BE2C (cell line): ENCODE measurements around the gene INAFM1.
"Not testable (repeated sequence)": the region's sequence is repeated elsewhere in the genome, so short reads cannot be mapped to it uniquely, and the experiment has no call there.

Source experiments
- DNase-seq: peaks from one replicate; pipeline ENCODE4 v3.0.0-alpha.2; 2020
- H3K27me3 ChIP-seq: fragments of 250-450 bp; sonication (Bioruptor Pico); 2 replicates; pipeline ENCODE4 v1.5.1; 2020; ENCODE audit warnings: mild to moderate bottlenecking
- H3K36me3 ChIP-seq: fragments of 250-450 bp; sonication (Bioruptor Pico); 2 replicates; pipeline ENCODE4 v1.5.1; 2020; ENCODE audit warnings: mild to moderate bottlenecking
- H3K4me1 ChIP-seq: fragments of 250-450 bp; sonication (Bioruptor Pico); 2 replicates; pipeline ENCODE4 v1.5.1; 2020
- H3K4me3 ChIP-seq: 2 replicates; pipeline ENCODE4 v1.5.1; 2011; ENCODE audit warnings: low read depth, low read length
- H3K9me3 ChIP-seq: fragments of 250-450 bp; sonication (Bioruptor Pico); 2 replicates; pipeline ENCODE4 v1.5.1; 2020
- CTCF ChIP-seq: IDR thresholded peaks from 2 replicates; pipeline ENCODE4 v1.5.1; 2012; ENCODE audit warnings: mild to moderate bottlenecking, low read depth, low read length

The INAFM1 gene

DNA sequence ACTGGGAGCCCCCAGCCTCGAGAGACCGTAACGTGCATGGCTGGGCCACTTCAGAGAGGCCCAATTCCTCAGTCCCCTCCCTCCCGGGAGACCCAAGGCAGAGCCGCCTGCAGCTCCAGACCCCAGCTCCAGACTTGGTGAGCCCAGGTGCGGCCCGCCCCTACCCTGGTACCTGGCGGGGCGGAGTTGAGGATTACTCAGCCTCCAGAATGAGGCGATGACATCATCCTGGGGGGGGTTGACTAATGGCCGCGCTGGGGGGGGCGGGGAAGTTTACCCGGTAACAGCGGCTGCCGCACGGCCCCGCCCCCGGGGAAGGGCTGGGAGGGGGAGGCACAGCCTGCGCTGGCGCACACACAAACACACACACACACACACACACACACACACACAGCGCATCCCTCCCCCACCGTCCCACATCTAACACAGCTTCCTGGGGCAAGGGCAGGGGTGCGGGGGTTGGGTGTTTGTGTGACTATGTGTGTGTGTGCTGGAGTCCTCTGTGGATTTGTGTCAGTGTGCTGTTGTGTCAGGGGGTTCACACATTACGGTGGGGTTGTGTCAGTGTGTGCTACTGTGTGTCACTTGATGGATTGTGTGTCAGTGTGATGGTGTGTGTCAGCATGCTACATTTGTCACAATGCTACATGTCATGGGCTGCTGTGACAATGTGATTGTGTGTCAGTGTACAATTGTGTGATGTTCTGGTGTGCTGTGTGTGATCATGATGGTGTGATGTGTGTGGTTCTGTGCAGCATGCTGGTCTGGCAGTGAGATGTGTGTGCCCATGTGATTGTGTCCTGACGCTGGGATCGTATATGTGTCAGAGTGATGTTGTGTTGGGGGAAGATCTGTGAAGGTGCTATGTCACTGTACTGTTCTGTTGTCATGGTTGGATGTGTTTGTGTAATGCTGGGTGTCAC lies 33.4 kb upstream of the INAFM1 start:
- no peak for TF ChIP-seq CTCF
- Histone ChIP-seq H3K36me3 (no peaks in the 10 kb centered on the region), H3K4me1 (peaks cover 14% of the 10 kb centered on the region), H3K27me3 (no peaks in the 10 kb centered on the region), H3K9me3 (no peaks in the 10 kb centered on the region), H3K4me3 (peak overlapping the region; percentile 14)
- peak; percentile 78 for DNase-seq

DNA sequence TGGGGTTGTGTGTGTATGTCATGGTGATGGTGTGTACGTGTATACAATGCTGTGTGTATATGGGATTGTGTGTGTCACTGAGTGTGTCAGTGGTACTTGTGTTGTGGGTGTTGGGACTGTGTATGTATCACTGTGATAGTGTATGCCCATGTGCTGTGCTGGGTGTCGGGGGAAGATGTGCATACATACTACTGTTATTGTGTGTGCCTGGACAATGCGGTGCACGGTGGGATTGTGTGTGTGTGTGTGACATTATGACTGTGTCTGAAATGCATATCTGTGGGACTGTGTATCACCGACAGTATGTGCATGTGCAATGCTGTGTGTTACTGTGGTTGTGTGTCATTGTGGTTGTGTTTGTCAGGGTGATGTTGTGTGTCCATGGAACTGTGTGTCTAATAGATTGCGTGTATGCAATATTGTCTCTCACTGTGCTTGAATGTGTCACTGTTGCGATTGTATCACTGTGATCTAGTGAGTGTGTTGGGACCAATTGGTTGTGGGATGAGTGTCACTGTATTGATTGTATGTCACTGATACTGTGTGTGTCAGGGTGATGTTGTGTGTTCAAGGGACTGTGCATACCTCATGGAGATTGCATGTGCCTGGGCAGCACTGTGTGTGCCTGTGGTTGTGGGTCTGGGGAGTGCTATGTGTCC lies 32.6 kb upstream of the INAFM1 start:
- no peaks in the 10 kb centered on the region for H3K9me3 ChIP-seq
- no peaks in the 10 kb centered on the region for H3K36me3 ChIP-seq
- no peak overlapping the region for H3K4me3 ChIP-seq
- no peak for TF ChIP-seq CTCF
- no peak for DNase-seq
- peaks cover 14% of the 10 kb centered on the region for H3K4me1 ChIP-seq
- H3K27me3 ChIP-seq: no peaks in the 10 kb centered on the region

DNA sequence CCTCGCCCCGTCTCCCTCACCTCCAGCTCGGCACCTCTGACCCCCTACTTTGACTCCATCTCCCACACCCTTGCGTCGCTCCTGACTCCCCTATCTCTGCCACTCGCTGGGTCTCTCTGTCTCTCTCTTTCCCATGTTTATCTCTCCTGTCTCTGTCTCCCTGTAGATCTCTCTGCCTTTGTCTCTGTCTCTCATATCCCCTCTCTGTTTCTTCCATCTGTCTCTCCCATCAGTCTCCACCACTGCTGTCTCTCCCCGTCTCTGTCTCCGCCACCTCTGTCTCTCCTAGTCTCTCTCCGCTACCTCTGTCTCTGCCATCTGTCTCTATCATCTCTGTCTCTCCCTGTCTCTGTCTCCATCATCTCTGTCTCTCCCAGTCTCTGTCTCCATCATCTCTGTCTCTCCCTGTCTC lies 31.3 kb upstream of the INAFM1 start:
- no peak for DNase-seq
- no peaks in the 10 kb centered on the region for H3K36me3 ChIP-seq
- no peak for TF ChIP-seq CTCF
- H3K4me1 ChIP-seq: peaks cover 14% of the 10 kb centered on the region
- no peaks in the 10 kb centered on the region for H3K9me3 ChIP-seq
- H3K4me3 ChIP-seq: peak overlapping the region; percentile 40; the same call in 1 of the 2 replicates
- no peaks in the 10 kb centered on the region for H3K27me3 ChIP-seq

- Histone ChIP-seq H3K36me3 (no peaks in the 10 kb centered on the region), H3K4me1 (peaks cover 14% of the 10 kb centered on the region), H3K27me3 (no peaks in the 10 kb centered on the region), H3K9me3 (no peaks in the 10 kb centered on the region), H3K4me3 (peak overlapping the region; percentile 42)
- TF ChIP-seq CTCF: peak; percentile 86
- peak; percentile 95 for DNase-seq
Observed at GRCh38 chr19:47243776-47244547, 30.7 kb upstream of the INAFM1 start.

DNA sequence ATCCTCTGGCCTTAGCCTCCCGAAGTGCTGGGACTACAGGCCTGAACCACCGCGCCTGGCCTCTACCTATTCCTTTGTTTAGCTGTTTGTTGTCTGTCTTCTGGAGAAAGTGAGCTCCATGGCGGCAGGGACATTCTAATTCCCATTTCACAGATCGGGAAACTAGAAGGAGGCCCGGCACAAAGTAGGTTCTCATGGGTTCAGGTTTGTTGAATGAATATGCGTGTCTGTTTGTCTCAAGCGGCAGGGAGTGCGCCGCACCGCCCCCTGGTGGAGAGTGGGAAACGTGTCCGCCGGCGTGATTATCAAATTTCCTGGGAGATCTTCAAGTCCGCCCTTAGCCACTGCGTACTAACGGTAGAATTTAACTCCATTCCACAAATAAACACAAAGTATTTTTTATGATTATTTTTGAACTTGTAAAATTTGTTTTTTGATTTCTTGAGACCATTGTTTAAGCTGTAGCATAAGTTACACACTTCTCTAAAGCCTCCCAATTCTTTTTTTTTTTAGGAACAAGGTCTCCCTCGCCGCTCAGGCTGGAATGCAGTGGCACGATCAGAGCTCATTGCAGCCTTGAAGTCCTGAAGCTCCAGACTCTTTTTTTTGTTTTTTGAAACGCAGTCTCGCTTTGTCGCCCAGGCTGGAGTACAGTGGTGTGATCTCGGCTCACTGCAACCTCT lies 27.2 kb upstream of the INAFM1 start:
- Histone ChIP-seq H3K27me3 (no peaks in the 10 kb centered on the region), H3K36me3 (no peaks in the 10 kb centered on the region), H3K4me3 (no peak overlapping the region), H3K9me3 (no peaks in the 10 kb centered on the region), H3K4me1 (peaks cover 2% of the 10 kb centered on the region; the same call in 1 of the 2 replicates)
- DNase-seq: peak; percentile 82
- TF ChIP-seq CTCF: peak; percentile 90

DNA sequence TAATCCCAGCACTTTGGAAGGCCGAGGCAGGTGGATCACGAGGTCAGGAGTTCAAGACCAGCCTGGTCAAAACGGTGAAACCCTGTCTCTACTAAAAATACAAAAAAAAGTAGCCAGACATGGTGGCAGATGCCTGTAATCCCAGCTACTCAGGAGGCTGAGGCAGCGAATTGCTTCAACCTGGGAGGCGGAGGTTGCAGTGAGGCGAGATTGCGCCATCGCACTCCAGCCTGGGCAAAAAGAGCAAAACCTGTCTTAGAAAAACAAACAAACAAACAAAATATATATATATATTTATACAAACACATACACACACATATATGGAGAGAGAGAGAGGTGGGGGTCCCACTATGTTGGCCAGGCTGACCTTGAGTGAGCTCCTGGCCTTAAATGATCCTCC lies 21.7 kb upstream of the INAFM1 start:
- not testable (repeated sequence) for H3K36me3 ChIP-seq, H3K4me3 ChIP-seq

More for the DNA sequence above, 21.7 kb upstream of the INAFM1 start:
- H3K27me3 ChIP-seq, DNase-seq, H3K4me1 ChIP-seq, H3K9me3 ChIP-seq: not testable (repeated sequence)
